Liver (tissue), 9 donors: ENCODE measurements around the gene PITPNB. TPM values are rescaled to one million over a fixed set of nuclear protein-coding genes. Genes with fewer than 3 reads are reported as not detected.

Source experiments
- DNase-seq: peaks from one replicate; pipeline ENCODE4 v3.0.0-alpha.2; 2017; ENCODE audit warnings: low spot score
- H3K27ac ChIP-seq, 2 donors: one replicate each; pipeline ENCODE4 v1.7.0; 2013; ENCODE audit warnings: inconsistent platforms in 2 of 2, low read length in 2 of 2, control low read depth in 1 of 2, low read depth in 1 of 2, mild to moderate bottlenecking in 1 of 2
- H3K27me3 ChIP-seq, 4 donors: one replicate each; pipeline versions ENCODE4 v1.6.1 to v1.7.0; 2013; ENCODE audit warnings: low read length in 3 of 4, inconsistent platforms in 1 of 4, mild to moderate bottlenecking in 1 of 4, moderate library complexity in 1 of 4; ENCODE audit not compliant: control insufficient read depth in 4 of 4, insufficient read depth in 4 of 4
- H3K36me3 ChIP-seq, 4 donors: one replicate each; pipeline versions ENCODE4 v1.6.1 to v1.7.0; 2013; ENCODE audit warnings: low read length in 3 of 4, mild to moderate bottlenecking in 3 of 4, low read depth in 1 of 4, moderate library complexity in 1 of 4; ENCODE audit not compliant: control insufficient read depth in 4 of 4, insufficient read depth in 3 of 4
- H3K4me1 ChIP-seq, 4 donors: one replicate each; pipeline versions ENCODE4 v1.6.1 to v1.7.0; 2013; ENCODE audit warnings: low read length in 3 of 4, mild to moderate bottlenecking in 3 of 4, moderate library complexity in 1 of 4; ENCODE audit not compliant: control insufficient read depth in 4 of 4, insufficient read depth in 4 of 4
- H3K4me3 ChIP-seq, 3 donors: one replicate each; pipeline versions ENCODE4 v1.6.1 to v1.7.0; 2013; ENCODE audit warnings: low read length in 3 of 3, control low read depth in 1 of 3, low read depth in 1 of 3, mild to moderate bottlenecking in 1 of 3
- H3K9ac ChIP-seq, 2 donors: one replicate each; pipeline ENCODE4 v1.7.0; 2013; ENCODE audit warnings: low read length in 2 of 2, mild to moderate bottlenecking in 2 of 2, moderate library complexity in 2 of 2, control low read depth in 1 of 2, low read depth in 1 of 2
- H3K9me3 ChIP-seq, 4 donors: one replicate each; pipeline versions ENCODE4 v1.6.1 to v1.7.0; 2013; ENCODE audit warnings: low read length in 3 of 4; ENCODE audit not compliant: control insufficient read depth in 4 of 4
- ATF3 ChIP-seq: IDR thresholded peaks from 2 replicates; pipeline ENCODE4 v1.6.1; 2016; ENCODE audit warnings: antibody characterized with exemption
- CTCF ChIP-seq: fragments of 150-350 bp; IDR thresholded peaks from 2 replicates; pipeline ENCODE4 v1.5.1; 2017; ENCODE audit warnings: improper control_type of control experiment, low read depth, low read length; ENCODE audit not compliant: missing input control
- EGR1 ChIP-seq, 2 donors: IDR thresholded peaks; 2 replicates each; pipeline ENCODE4 v1.6.1; 2016 to 2018; ENCODE audit warnings: antibody characterized with exemption in 2 of 2, low read depth in 2 of 2
- FOXA1 ChIP-seq: IDR thresholded peaks from 2 replicates; pipeline ENCODE4 v1.6.1; 2016; ENCODE audit warnings: antibody characterized with exemption
- GABPA ChIP-seq, 2 donors: IDR thresholded peaks in 1 of 2; conservative IDR thresholded peaks in 1 of 2; 2 replicates each; pipeline ENCODE4 v1.6.1; 2016; ENCODE audit warnings: antibody characterized with exemption in 2 of 2, mild to moderate bottlenecking in 1 of 2, moderate library complexity in 1 of 2
- HNF4A ChIP-seq, 2 donors: conservative IDR thresholded peaks; 2 replicates each; pipeline ENCODE4 v1.6.1; 2016; ENCODE audit warnings: antibody characterized with exemption in 2 of 2, mild to moderate bottlenecking in 2 of 2
- HNF4G ChIP-seq: IDR thresholded peaks from 2 replicates; pipeline ENCODE4 v1.6.1; 2016; ENCODE audit warnings: antibody characterized with exemption
- JUND ChIP-seq, 2 donors: IDR thresholded peaks; 2 replicates each; pipeline ENCODE4 v1.6.1; 2016; ENCODE audit warnings: antibody characterized with exemption in 2 of 2
- MAX ChIP-seq: IDR thresholded peaks from 2 replicates; pipeline ENCODE4 v1.6.1; 2016; ENCODE audit warnings: antibody characterized with exemption
- NR2F2 ChIP-seq: IDR thresholded peaks from 2 replicates; pipeline ENCODE4 v1.6.1; 2016; ENCODE audit warnings: antibody characterized with exemption
- RAD21 ChIP-seq, 2 donors: IDR thresholded peaks; 2 replicates each; pipeline ENCODE4 v1.6.1; 2016; ENCODE audit warnings: antibody characterized with exemption in 2 of 2, mild to moderate bottlenecking in 2 of 2
- RXRA ChIP-seq, 2 donors: IDR thresholded peaks; 2 replicates each; pipeline ENCODE4 v1.6.1; 2017 to 2018; ENCODE audit warnings: antibody characterized with exemption in 2 of 2, mild to moderate bottlenecking in 1 of 2
- SP1 ChIP-seq: IDR thresholded peaks from 2 replicates; pipeline ENCODE4 v1.6.1; 2018; ENCODE audit warnings: antibody characterized with exemption, mild to moderate bottlenecking
- TAF1 ChIP-seq: conservative IDR thresholded peaks from 2 replicates; pipeline ENCODE4 v1.6.1; 2016; ENCODE audit warnings: antibody characterized with exemption, mild to moderate bottlenecking
- ZBTB33 ChIP-seq: IDR thresholded peaks from 2 replicates; pipeline ENCODE4 v1.6.1; 2016; ENCODE audit warnings: antibody characterized with exemption
- WGBS: extraction: QIAGEN DNeasy Blood & Tissue Kit; methylation state at CpG from one replicate; pipeline ENCODE4 v1.1.7; 2013; 5-methylcytosine and 5-hydroxymethylcytosine counted together
- polyA plus RNA-seq, 2 donors: library from polyadenylated mRNA; stranded (reverse) in 1 of 2; unstranded in 1 of 2; fragments of 200-250 nt in 1 of 2; fragments of >200 nt in 1 of 2; fragmentation: Nextera tagmentation in 1 of 2; extraction: Ambion mirVana in 1 of 2; gene quantifications; one replicate each; pipeline versions ENCODE4 v1.2.1 to v1.2.3, GENCODE V29; 2013 to 2015
- total RNA-seq, 2 donors: library from RNA; depleted of rRNA; stranded (reverse); fragments of >200 nt; gene quantifications; one replicate each; pipeline ENCODE4 v1.2.3, GENCODE V29; 2014
- donor health status: healthy.
- donor health status: healthy.
- donor health status: healthy.
- donor health status: healthy.
- donor health status: healthy.

The PITPNB gene
- total and polyA plus RNA-seq, 4 donors = 18.4 to 57.4 (median 34.4) TPM

DNA sequence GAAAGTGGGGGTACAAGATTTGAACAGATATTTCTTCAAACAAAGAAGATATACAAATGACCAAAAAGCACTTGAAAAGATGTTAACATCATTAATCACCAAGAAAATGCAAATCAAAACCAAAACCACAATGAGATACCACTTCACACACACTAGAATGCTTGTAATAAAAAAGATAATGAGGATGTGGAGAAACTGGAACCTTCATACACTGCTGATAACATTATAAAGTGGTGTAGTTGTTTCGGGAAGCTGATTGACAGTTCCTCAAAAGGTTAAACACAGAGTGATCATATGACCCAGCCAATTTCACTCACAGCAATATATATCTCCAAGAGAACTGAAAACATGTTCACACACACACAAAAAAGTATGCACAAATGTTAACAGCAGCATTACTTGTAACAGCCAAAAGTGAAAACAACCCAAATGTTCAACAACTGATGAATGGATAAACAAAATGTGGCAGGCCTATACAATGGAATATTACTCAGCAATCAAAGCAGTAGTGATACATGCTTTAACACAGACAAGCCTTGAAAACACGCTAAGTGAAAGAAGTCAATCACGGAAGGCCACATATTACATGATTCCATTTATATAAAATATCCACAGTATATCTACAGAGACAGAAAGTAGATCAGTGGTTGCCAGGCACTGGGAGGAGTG lies 15.1 kb downstream of the PITPNB start (continued):
- no peak for TF ChIP-seq MAX
- no peak for TF ChIP-seq CTCF

GRCh38 chr22:27900153-27900552 lies 18.9 kb downstream of the PITPNB start:
- 97% methylated on average over 1 of the region's 1 CpG for WGBS
- Histone ChIP-seq H3K4me3 (no peak overlapping the region), H3K36me3 (peaks cover 0 to 25% (median 10%) of the 10 kb centered on the region in 4 donors), H3K27me3 (no peaks in the 10 kb centered on the region), H3K9me3 (no peaks in the 10 kb centered on the region), H3K4me1 (peaks cover 1 to 11% (median 9%) of the 10 kb centered on the region in 4 donors), H3K9ac (no peak overlapping the region), H3K27ac (no peak overlapping the region)
- no peak for TF ChIP-seq GABPA (IDR thresholded peaks at IDR 0.05 in 1 of 2, conservative IDR thresholded peaks at IDR 0.05 in 1 of 2)
- TF ChIP-seq RXRA (IDR thresholded peaks at IDR 0.05) = no peak
- no peak for TF ChIP-seq RAD21 (IDR thresholded peaks at IDR 0.05)
- no peak for TF ChIP-seq TAF1
- no peak for TF ChIP-seq NR2F2
- TF ChIP-seq MAX = no peak
- TF ChIP-seq FOXA1 = no peak
- TF ChIP-seq ATF3 = no peak
- no peak for TF ChIP-seq SP1
- no peak for TF ChIP-seq CTCF
- TF ChIP-seq EGR1 (IDR thresholded peaks at IDR 0.05; ENCODE audit: low read depth in 2 of 2) = no peak
- TF ChIP-seq HNF4G = no peak
- TF ChIP-seq HNF4A (conservative IDR thresholded peaks at IDR 0.05) = no peak
- TF ChIP-seq ZBTB33 = no peak
- no peak for TF ChIP-seq JUND (IDR thresholded peaks at IDR 0.05)
- no peak for DNase-seq
